NCI-H187 (cell line): ENCODE measurements around the gene TMCO6.
"Not testable (repeated sequence)": the region's sequence is repeated elsewhere in the genome, so short reads cannot be mapped to it uniquely, and the experiment has no call there.

Source experiments
- DNase-seq, 2 experiments: peaks; one replicate each; lab custom pipeline; 2025; lab: John Stamatoyannopoulos, UW

Gene TMCO6

GRCh38 chr5:140639148-140639981 is at the start of gene TMCO6:
TMCO6 (plus strand) TSS chr5:140639451; CDS start chr5:140639528, 77 bp downstream.
- peak; percentile 82 to 92 for DNase-seq

- no peak for DNase-seq
Observed at GRCh38 chr5:140590861-140591260, 48.4 kb upstream of the TMCO6 start.

DNA sequence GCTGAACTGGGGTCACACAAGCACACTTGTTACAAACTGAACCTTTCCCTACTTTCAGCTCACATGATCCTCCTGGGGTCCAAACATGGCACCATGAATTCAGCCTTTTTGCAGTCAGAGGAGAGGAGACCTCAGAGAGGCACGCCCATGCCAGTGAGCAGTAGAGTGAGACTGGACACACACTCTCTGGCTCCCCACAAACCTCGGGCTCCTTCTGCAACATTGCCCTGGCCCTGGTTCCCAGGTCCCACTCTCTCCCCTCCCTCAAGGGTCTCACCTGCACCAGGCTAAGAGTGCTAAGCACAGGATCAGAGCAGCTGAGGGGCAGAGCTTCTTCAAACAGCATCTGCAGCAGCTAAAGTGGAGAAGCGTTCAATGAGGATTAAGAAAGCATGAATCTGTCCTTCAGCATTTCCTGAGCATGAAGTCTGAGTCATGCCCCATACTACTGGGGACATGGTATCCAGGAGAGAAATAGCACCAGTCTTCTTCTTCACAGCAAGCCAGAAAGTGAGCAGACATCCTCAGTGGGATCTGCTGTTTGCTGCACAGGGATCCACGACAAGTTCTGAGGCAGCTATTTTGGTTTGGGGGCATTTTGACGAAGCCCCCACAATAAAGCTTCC is 47.4 kb upstream of the TMCO6 start:
- no peak for DNase-seq

DNA sequence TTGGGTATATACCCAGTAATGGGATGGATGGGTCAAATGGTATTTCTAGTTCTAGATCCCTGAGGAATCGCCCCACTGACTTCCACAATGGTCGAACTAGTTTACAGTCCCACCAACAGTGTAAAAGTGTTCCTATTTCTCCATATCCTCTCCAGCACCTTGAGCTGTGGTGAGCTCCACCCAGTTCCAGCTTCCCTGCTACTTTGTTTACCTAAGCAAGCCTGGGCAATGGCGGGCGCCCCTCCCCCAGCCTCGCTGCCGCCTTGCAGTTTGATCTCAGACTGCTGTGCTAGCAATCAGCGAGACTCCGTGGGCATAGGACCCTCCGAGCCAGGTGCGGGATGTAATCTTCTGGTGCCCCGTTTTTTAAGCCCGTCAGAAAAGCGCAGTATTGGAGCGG is 46.2 kb upstream of the TMCO6 start:
- not testable (repeated sequence) for DNase-seq

- no peak for DNase-seq
Observed at GRCh38 chr5:140594169-140594568, 45.1 kb upstream of the TMCO6 start.

DNA sequence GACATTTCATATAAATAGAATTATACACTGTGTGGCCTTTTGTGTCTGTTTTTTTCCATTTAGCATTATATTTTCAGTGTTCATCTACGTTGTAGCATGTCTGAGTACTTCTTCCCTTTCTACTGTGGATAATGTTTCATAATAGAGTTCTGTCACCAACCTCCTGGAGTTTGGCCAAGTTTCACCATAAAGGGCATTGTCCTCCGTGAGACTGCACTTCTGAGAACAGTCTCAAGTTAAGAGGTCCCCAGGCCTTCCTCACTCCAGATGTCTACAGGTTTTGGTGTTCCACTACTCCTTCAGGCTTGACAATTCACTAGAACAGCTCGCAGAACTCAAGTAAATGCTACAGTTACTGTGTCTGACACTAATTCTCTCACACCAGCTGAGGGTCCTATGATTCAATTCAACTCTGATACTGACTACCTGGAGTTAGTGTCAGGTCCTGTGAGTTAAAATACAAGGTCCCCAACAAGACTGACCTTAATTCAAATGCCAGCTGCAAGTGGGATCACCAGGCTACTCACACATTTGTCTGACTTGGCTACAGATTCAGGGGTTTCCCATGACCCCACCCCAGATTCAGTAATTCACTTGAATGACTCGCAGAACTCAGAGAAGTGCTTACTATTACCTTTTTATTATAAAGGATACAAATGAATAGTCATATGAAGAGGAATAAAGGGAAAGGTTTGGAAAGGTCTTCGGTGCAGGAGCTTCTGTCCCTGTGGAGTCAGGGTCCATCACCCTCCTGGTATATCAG is 43.5 kb upstream of the TMCO6 start:
- no peak for DNase-seq

DNA sequence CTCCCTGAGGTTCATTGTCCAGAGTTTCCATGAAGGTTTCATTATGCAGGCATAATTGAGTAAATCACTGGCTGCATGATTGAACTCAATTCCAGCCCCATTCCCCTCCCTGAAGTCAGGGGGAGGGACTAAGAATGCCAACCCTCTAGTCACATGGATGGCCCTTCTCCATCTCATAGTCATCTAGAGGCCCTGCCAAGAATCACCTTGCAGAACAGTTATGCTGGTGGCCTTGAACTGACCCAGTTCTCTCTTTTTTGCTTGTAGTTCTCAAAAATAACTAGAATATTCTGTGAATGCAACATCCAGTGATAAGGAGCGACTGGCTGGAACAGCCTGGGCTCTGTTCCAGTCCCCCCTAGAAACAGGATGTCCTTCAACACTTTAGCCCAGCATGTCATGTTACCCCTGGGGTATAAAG is 42.9 kb upstream of the TMCO6 start:
- DNase-seq = no peak

GRCh38 chr5:140598836-140599235 is 40.4 kb upstream of the TMCO6 start:
- no peak for DNase-seq

DNA sequence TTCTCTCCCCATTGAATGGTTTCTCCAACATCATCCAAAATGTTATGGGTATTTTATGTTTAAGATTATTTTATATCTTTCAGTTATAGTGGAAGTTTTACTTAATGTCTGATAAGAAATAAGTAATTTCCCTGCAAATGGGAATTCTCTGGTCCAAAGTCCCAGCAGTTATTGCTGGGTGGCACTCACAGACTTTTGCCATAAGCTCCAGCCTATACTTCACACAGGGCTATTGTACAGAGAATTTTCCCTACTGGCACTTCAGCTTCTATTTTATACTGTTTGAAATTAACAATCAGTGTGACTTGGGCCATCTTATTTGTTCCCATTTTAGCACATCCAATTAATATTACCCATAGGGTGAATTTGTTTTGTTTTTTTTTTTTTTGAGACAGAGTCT is 39.2 kb upstream of the TMCO6 start:
- DNase-seq = no peak

GRCh38 chr5:140602147-140602546 is 37.1 kb upstream of the TMCO6 start:
- DNase-seq = no peak

DNA sequence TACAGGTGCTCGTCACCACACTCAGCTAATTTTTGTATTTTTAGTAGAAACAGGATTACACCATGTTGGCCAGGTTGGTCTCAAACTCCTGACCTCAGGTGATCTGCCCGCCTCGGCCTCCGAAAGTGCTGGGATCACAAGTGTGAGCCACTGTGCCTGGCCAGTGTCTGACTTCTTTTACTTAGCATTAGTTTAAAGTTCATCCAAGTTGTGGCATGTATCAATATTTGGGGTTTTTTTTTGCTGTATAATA is 35.9 kb upstream of the TMCO6 start:
- DNase-seq = not testable (repeated sequence)

DNA sequence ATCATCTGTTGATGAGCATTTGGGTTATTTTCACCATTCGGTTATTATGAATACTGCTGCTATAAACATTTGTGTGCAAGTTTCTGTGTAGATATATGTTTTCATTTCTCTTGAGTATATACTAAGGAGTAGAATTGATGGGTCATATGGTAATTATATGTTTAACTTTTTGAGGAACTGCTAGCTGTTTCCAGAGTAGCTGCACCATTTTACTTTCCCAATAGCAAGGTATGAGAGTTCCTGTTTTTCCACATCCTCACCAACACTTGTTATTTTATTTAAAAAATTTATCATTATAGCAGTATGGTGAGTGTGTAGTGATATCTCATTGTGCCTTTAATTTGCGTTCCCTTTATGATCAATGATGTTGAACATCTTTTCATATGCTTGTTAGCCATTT is 35.5 kb upstream of the TMCO6 start:
- no peak for DNase-seq

- no peak for DNase-seq
Observed at GRCh38 chr5:140605879-140606278, 33.4 kb upstream of the TMCO6 start.

DNA sequence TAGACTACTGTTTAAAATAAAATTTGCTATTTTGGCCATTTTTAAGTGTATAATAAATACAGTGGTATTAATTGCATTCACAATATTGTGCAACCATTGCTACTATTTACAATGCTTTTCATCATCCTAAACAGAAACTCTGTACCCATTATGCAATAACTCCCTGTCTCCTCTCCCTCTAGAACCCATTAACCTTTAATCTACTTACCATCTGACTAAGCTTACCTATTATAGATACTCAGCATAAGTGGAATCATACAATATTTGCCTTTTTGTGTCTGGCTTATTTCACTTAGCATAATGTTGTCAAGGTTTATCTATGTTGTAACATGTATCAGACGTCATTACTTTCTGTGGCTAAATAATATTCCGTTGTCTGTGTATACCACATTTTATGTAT is 32.2 kb upstream of the TMCO6 start:
- no peak for DNase-seq

- no peak for DNase-seq
Observed at GRCh38 chr5:140608722-140609121, 30.5 kb upstream of the TMCO6 start.

- no peak for DNase-seq
Observed at GRCh38 chr5:140609126-140609525, 30.1 kb upstream of the TMCO6 start.

- DNase-seq = no peak
Observed at GRCh38 chr5:140611020-140611521, 28.2 kb upstream of the TMCO6 start.

- no peak for DNase-seq
Observed at GRCh38 chr5:140622301-140622700, 16.9 kb upstream of the TMCO6 start.

GRCh38 chr5:140623061-140623460 is 16.2 kb upstream of the TMCO6 start:
- DNase-seq = not testable (repeated sequence)

- not testable (repeated sequence) for DNase-seq
Observed at GRCh38 chr5:140624886-140625285, 14.4 kb upstream of the TMCO6 start.

GRCh38 chr5:140627972-140628371 is 11.3 kb upstream of the TMCO6 start:
- no peak for DNase-seq

DNA sequence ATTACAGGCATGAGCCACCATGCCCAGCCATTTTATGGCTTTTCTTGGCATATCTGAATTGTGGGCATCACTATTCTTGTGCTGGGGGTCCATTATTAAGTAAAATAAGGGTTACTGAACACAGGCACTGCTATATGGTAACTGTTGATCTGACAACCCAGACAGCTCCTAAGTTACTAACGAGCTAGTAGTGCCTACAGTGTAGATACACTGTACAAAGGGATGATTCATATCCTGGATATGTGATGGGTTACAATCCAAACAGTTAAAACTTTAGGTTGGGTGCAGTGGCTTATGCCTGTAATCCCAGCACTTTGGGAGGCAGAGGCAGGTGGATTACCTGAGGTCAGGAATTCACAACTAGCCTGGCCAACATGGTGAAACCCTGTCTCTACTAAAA is 10.5 kb upstream of the TMCO6 start:
- DNase-seq = no peak
